ENCODE results near the gene HSPA6.
"Not testable (repeated sequence)": the region's sequence is repeated elsewhere in the genome, so short reads cannot be mapped to it uniquely, and the experiment has no call there.

Gene HSPA6

DNA sequence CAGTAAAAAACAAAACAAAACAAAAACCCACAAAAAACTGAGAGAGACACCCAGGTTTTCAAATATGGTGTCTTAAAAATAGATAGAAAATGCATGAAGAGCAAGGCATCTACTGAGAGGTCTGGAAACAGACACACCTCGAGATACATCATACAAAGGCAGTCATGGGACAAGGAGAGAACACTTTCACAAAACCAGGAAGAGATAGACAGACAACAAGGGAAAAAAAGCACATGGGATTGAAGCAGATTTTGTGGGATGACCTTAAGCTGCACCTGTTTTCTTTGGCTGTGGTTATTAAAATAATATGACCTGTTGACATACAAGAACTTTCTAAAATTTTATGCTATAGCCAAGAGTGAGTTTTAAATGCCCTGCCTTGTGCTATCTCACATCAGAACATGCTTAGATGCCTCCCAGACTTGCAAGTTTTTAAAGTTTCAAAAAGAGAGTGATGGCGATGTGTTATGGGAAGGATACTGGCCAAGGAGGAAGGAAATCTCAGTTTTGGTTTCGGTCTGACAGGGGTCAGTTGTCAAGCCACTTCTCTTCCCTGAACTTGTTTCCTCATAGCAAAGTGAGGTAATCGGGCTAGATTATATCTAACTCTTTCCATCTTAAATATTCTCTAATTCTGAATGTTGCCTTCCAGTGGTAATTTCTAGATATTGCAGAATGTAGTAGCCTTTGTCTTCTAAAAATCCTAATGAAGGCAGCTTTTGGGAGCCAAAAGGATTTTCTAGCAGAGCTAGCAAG, 36.8 kb downstream of the HSPA6 start:
- peak; percentile 47 for DNase-seq (ENCODE audit: low spot score)

DNA sequence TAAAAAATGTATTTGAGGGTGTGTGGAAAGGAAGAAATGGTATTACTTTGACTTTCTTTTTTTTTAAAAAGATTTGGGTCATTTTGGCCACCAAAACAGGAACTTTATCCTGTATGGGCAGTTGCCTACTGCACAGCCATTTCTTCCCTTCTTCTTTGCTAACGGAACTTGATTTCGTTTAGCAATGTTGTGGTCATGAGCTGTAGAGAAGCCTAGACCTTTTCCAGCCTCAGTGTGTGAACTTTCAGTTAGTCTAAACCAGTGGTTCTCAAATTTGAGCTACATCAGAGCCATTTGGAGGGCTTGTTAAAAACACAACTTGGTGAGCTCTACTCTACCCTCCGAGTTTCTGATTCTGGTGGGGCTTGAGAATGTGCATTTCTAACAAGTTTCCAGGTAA, 38.1 kb downstream of the HSPA6 start:
- not testable (repeated sequence) for DNase-seq (ENCODE audit: low spot score)

GRCh38 chr1:161563522-161563921, 39.2 kb downstream of the HSPA6 start:
- not testable (repeated sequence) for DNase-seq (ENCODE audit: low spot score)

GRCh38 chr1:161566602-161566960, 42.2 kb downstream of the HSPA6 start:
- not testable (repeated sequence) for DNase-seq (ENCODE audit: low spot score)

- not testable (repeated sequence) for DNase-seq (ENCODE audit: low spot score)
Measured at GRCh38 chr1:161571703-161572102, 47.4 kb downstream of the HSPA6 start.
